ENCODE data around the gene ATG5.

GRCh38 chr6:106253172-106253571, 72.4 kb downstream of the ATG5 start:
- TF ChIP-seq POLR2AphosphoS5 (IDR thresholded peaks at IDR 0.05; ENCODE audit: low read depth, low read length) = peak; percentile 77; the same call in 1 of the 2 replicates
- no peak for TF ChIP-seq CTCF (IDR thresholded peaks at IDR 0.05)
- peak; percentile 71; the same call in 1 of the 2 replicates for TF ChIP-seq REST (IDR thresholded peaks at IDR 0.05; ENCODE audit: low read depth, low read length)

All from SK-N-SH (cell line).